ENCODE results near the gene PI4KA.

- TF ChIP-seq CTCF (IDR thresholded peaks at IDR 0.05) (no peak), ZFX (IDR thresholded peaks at IDR 0.05; ENCODE audit: borderline replicate concordance) (no peak)
These were observed 36.4 kb downstream of the PI4KA start for GRCh38 chr22:20822240-20822639.
